ENCODE results near the gene STIP1. TPM values are rescaled to one million over a fixed set of nuclear protein-coding genes. Genes with fewer than 3 reads are reported as not detected.

The STIP1 gene
- total and polyA plus RNA-seq, 10 of the 15 experiments (the other 5 are each of a cell fraction or from before 2014, with no cell fraction given) = 25.2 to 291 (median 191) TPM

DNA sequence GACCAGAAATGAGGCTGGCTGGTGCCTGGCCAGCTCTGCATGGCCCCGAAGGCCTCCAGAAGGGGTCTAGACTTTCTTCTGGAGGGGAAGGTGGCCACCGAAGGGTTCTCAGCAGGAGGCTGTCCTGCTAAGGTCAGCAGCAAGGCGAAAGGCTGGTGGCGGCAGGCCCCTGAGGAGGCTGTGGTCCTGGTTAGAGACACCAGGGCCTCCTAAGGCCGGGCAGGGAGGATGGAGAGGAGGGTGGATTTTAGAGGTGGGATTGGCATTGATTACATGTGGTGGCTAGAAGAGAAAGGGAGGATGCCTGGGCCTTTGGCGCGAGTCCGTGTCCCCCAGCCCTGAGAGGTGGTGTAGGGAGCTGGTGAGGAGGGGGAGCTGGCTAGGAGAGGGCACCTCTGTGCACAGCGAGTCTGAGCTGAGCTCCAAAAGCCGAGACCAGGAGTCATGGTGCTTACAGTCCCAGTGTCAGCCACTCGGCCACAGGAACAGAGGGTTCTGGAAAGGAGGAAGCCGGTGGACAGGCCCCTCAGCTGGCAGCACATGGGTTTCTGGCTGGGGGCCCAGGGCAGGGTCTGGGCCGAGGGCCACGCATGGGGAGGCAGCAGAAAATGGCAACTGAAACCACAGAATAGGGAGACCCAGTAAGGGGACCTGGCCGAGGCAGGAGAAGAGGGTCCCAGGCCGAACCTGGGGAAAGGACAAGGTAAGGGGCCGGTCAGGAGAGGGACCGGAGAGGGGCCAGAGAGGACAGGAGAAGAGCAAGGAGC is 23.0 kb downstream of the STIP1 start:
- peak overlapping the region; percentile 74; the same call in 1 of the 2 replicates for H3K4me3 ChIP-seq
- ChIA-PET POLR2A (interaction anchor here (1.1 to 5.2 kb wide), 6 partner anchors 11 to 42 kb away, joined by 3 to 85 read pairs (median 8); partner anchors contain the start of genes NUDT22, PLCB3, PPP1R14B and TRPT1), RAD21 (ENCODE audit: unreplicated experiment) (interaction anchor here (3.4 to 6.6 kb wide), 2 partner anchors 17 to 94 kb away, joined by 34 to 125 read pairs; partner anchors contain the start of genes CATSPERZ, ESRRA, NUDT22 and TRPT1), CTCF (interaction anchor here (0.6 to 9.7 kb wide), 6 partner anchors 8 to 94 kb away, joined by 3 to 238 read pairs (median 5); partner anchors contain the start of genes CATSPERZ, ESRRA, NUDT22 and TRPT1), SMC1A (ENCODE audit: uncharacterized antibody, unreplicated experiment) (interaction anchor here (1.6 to 5.5 kb wide), 5 partner anchors 12 to 109 kb away, joined by 3 to 56 read pairs (median 32); partner anchors contain the start of genes FKBP2, NUDT22, PRDX5 and TRMT112)
- H3K9me3 ChIP-seq (replicated peaks; ENCODE audit: control insufficient read depth, insufficient read depth, low read length) = no peaks in the 10 kb centered on the region
- no TSS peak for BruUV-seq (replicated peaks)
- peaks cover 39% of the 10 kb centered on the region for H3K79me2 ChIP-seq (ENCODE audit: control insufficient read depth, insufficient read depth, low read length)
- intact Hi-C loops (cut with micrococcal nuclease; ENCODE audit: unreplicated experiment) = no loop called here
- H4K20me1 ChIP-seq (ENCODE audit: control insufficient read depth, insufficient read depth) = no peaks in the 10 kb centered on the region
- no peak overlapping the region for H2AFZ ChIP-seq (ENCODE audit: control insufficient read depth, low read depth, low read length)
- in situ Hi-C loops (cut with MboI) = no loop called here
- no peaks in the 10 kb centered on the region for H3K27me3 ChIP-seq (replicated peaks in 1 of 2; ENCODE audit: control insufficient read depth in 2 of 2, insufficient read depth in 2 of 2, low read length in 1 of 2)
- H3K27ac ChIP-seq (ENCODE audit: control insufficient read depth, insufficient read depth) = peak overlapping the region; percentile 98
- FAIRE-seq = no peak
- WGBS (ENCODE audit: insufficient coverage, insufficient replicate concordance, low lambda C conversion rate, missing lambda C conversion rate) = 81% methylated on average over 18 of the region's 18 CpGs
- no peak for DNase-seq (ENCODE audit: low read depth, low spot score)
- H3K4me2 ChIP-seq (ENCODE audit: control insufficient read depth, insufficient read depth) = peak overlapping the region; percentile 76
- H3K4me1 ChIP-seq (ENCODE audit: control insufficient read depth, insufficient read depth, low read length) = peaks cover 26% of the 10 kb centered on the region
- peaks cover 18 to 24% of the 10 kb centered on the region in 2 experiments; a peak in 3 of 4 replicates for H3K36me3 ChIP-seq (ENCODE audit: control insufficient read depth in 2 of 2, insufficient read depth in 2 of 2, low read length in 1 of 2)
- no peak for ATAC-seq
- TF ChIP-seq HDAC6 (IDR thresholded peaks at IDR 0.05; ENCODE audit: unreplicated experiment) (no peak), POLR2A (IDR thresholded peaks at IDR 0.05; ENCODE audit: low read depth, low read length) (0 out of 2 replicates have a peak, but pooled peaks have one; percentile 24), SMAD5 (IDR thresholded peaks at IDR 0.05; ENCODE audit: low read depth) (0 out of 2 replicates have a peak, but pooled peaks have one; percentile 26)
- no peak overlapping the region for H3K9ac ChIP-seq (ENCODE audit: control insufficient read depth, insufficient read depth, low read length)

DNA sequence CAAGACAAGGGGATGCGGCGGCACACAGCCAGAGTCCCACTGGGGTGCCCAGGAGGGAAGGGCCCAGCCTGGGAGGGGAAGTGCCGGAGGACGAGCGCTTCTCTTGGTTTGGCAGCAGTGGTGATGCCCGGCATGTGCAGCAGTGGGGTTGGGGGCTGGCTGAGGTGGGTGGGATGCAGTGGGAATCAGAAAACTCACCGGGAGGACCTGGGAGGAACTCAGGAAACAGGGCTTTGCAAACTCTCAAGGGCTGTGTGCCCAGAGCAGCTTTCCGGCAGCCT is 23.5 kb downstream of the STIP1 start:
- H2AFZ ChIP-seq (ENCODE audit: control insufficient read depth, low read depth, low read length) = no peak overlapping the region
- H3K27me3 ChIP-seq (replicated peaks in 1 of 2; ENCODE audit: control insufficient read depth in 2 of 2, insufficient read depth in 2 of 2, low read length in 1 of 2) = no peaks in the 10 kb centered on the region
- H3K27ac ChIP-seq (ENCODE audit: control insufficient read depth, insufficient read depth) = no peak overlapping the region
- FAIRE-seq = no peak
- in situ Hi-C loops (cut with MboI) = no loop called here
- H3K9me3 ChIP-seq (replicated peaks; ENCODE audit: control insufficient read depth, insufficient read depth, low read length) = no peaks in the 10 kb centered on the region
- ChIA-PET RAD21 (ENCODE audit: unreplicated experiment) (interaction anchor here (6.6 kb wide), 1 partner anchor 93 kb away, joined by 125 read pairs; the partner anchor contains the start of genes CATSPERZ and ESRRA), SMC1A (ENCODE audit: uncharacterized antibody, unreplicated experiment) (interaction anchor here (5.5 kb wide), 1 partner anchor 16 kb away, joined by 56 read pairs; the partner anchor contains the start of genes NUDT22 and TRPT1), POLR2A (interaction anchor here (1.1 to 1.6 kb wide), 4 partner anchors 10 to 29 kb away, joined by 3 to 5 read pairs (median 3); no protein-coding TSS in a partner anchor), CTCF (interaction anchor here (9.7 kb wide), 1 partner anchor 93 kb away, joined by 238 read pairs; the partner anchor contains the start of genes CATSPERZ and ESRRA)
- H3K4me2 ChIP-seq (ENCODE audit: control insufficient read depth, insufficient read depth) = peak overlapping the region; percentile 76; the same call in 1 of the 2 replicates
- no peak overlapping the region for H3K4me3 ChIP-seq
- peaks cover 22% of the 10 kb centered on the region for H3K4me1 ChIP-seq (ENCODE audit: control insufficient read depth, insufficient read depth, low read length)
- H3K36me3 ChIP-seq (ENCODE audit: control insufficient read depth in 2 of 2, insufficient read depth in 2 of 2, low read length in 1 of 2) = peaks cover 18 to 22% of the 10 kb centered on the region in 2 experiments; a peak in 3 of 4 replicates
- 88% methylated on average over 7 of the region's 8 CpGs for WGBS (ENCODE audit: insufficient coverage, insufficient replicate concordance, low lambda C conversion rate, missing lambda C conversion rate)
- TF ChIP-seq, protein P1, sequence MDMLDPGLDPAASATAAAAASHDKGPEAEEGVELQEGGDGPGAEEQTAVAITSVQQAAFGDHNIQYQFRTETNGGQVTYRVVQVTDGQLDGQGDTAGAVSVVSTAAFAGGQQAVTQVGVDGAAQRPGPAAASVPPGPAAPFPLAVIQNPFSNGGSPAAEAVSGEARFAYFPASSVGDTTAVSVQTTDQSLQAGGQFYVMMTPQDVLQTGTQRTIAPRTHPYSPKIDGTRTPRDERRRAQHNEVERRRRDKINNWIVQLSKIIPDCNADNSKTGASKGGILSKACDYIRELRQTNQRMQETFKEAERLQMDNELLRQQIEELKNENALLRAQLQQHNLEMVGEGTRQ (IDR thresholded peaks at IDR 0.05; ENCODE audit: borderline replicate concordance, low read depth, low read length) = no peak
- TF ChIP-seq ZZZ3 (IDR thresholded peaks at IDR 0.05; ENCODE audit: control insufficient read depth, insufficient read length, low read depth) (no peak), TCF7 (IDR thresholded peaks at IDR 0.05; ENCODE audit: borderline replicate concordance) (no peak), TARDBP (IDR thresholded peaks at IDR 0.05; ENCODE audit: borderline replicate concordance) (no peak), NBN (IDR thresholded peaks at IDR 0.05) (no peak), RAD21 (IDR thresholded peaks at IDR 0.05; ENCODE audit: insufficient read depth, low read depth, low read length) (no peak), SMARCA5 (IDR thresholded peaks at IDR 0.05) (no peak)
- TF ChIP-seq, protein P2, sequence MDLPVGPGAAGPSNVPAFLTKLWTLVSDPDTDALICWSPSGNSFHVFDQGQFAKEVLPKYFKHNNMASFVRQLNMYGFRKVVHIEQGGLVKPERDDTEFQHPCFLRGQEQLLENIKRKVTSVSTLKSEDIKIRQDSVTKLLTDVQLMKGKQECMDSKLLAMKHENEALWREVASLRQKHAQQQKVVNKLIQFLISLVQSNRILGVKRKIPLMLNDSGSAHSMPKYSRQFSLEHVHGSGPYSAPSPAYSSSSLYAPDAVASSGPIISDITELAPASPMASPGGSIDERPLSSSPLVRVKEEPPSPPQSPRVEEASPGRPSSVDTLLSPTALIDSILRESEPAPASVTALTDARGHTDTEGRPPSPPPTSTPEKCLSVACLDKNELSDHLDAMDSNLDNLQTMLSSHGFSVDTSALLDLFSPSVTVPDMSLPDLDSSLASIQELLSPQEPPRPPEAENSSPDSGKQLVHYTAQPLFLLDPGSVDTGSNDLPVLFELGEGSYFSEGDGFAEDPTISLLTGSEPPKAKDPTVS (IDR thresholded peaks at IDR 0.05; ENCODE audit: low read depth, low read length) = no peak
- no peak for DNase-seq (ENCODE audit: low read depth, low spot score)
- H3K9ac ChIP-seq (ENCODE audit: control insufficient read depth, insufficient read depth, low read length) = no peak overlapping the region
- peaks cover 39% of the 10 kb centered on the region for H3K79me2 ChIP-seq (ENCODE audit: control insufficient read depth, insufficient read depth, low read length)
- no TSS peak for BruUV-seq (replicated peaks)
- H4K20me1 ChIP-seq (ENCODE audit: control insufficient read depth, insufficient read depth) = no peaks in the 10 kb centered on the region
- intact Hi-C loops (cut with micrococcal nuclease; ENCODE audit: unreplicated experiment) = no loop called here
- ATAC-seq = no peak

Measured in GM12878 (cell line).